GM19043 (cell line): ENCODE data around the gene ZNF317.
"Not testable (repeated sequence)": the region's sequence is repeated elsewhere in the genome, so short reads cannot be mapped to it uniquely, and the experiment has no call there.

ENCODE experiments used
- ATAC-seq: cut with Tn5 transposase; IDR thresholded peaks from one replicate; pipeline ENCODE4 v1.9.1; 2021; ENCODE audit warnings: low read depth; ENCODE audit not compliant: unreplicated experiment

Gene ZNF317

DNA sequence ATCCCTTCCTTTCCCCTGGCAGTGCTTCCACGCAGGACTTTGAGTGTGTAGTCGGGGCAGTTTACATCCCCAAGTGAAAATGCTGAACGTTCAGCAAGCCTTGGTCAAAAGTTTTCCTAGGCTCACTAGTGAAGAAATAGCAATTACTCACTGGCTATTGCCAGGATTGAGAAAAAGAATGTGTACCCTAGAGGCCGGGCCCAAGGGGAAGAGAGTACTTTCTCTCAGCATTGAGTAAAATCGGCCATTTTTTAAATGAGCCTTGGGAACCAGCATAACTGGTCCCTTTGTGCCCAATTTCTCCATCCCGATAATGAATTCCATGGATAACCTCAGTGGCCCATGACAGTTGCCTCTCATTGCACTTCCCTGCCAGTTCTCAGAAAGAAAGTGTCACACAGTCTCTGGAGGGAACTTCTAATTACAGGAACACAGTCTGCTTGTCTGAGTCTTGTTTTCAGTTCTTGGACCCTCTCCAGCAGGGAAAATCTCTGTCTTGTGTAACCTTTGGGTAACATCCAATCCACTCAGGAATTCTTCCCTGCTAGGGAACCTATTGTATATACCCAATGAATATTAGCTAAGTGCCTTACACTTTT lies 31.3 kb downstream of the ZNF317 start:
- no peak for ATAC-seq

DNA sequence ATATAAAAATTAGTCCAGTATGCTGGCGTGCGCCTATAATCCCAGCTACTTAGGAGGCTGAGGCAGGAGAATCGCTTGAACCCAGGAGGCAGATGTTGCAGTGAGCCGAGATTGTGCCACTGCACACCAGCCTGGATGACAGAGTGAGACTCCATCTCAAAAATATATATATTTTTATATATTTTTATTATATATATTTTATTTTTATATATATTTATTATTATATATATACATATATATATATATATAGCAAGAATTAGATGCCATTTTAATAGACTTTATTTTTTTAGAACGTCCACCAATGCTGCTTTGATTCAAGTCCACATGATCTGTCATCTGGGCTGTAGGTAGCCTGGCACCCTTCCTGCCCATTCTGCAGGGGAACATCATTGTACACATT lies 35.1 kb downstream of the ZNF317 start:
- no peak for ATAC-seq

DNA sequence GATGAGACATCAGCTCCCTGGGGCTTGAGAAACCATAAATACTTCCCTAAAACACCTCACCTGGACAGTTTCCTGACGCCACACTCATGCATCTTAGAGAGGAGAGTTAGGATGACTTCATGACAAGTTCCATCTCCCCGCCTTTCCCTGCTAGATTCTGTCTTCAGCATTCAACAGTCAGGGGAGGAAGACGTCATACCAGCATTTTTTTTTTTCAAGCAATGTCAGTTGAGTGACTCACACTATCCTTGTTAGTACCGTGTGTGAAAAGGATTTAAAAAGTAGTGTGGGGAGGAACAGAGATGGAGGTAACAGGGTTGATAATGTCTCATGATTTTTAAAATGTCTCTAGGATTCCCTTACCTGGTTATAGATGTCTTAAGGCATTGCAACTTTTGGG lies 38.7 kb downstream of the ZNF317 start, which contains the start of gene OR7D2:
OR7D2 (plus strand) TSS at position 79 of the 400 bp plus-strand sequence. CDS start 6,803 bp downstream, outside the sequence.
- ATAC-seq, result no peak

DNA sequence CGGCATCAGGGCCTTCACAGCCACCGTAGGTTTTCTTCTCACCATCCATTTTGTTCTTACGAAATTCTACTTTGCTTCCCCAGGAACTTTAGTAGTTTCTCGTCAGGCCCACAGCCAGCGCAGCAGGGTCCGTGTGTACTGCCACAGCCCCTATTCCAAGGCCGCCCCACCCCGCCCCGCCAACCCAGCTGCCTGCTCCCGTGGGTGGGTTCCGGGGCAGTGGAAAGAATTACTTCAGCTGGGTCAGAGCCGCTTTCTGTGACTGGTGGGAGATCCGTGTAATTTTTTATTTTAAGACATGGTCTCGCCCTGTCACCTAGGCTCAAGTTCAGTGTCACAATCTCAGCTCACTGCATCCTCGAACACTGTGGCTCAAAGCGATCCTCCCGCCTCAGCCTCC lies 42.8 kb downstream of the ZNF317 start:
- no peak for ATAC-seq

DNA sequence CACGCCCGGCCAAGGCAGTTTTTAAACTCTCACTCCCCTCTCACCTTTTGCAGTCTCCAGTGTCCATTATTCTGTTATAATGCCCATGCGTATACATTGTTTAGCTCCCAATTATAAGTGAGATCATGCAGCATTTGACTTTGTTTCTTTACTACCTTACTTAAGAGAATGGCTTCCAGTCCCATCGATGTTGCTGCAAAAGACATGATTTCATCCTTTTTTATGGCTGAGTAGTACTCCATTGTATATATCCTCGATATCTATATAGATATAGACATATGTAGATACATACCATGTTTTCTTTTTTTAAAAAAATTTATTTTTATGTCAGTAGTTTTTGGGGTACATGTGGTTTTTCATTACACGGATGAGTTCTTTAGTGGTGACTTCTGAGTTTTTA lies 47.0 kb downstream of the ZNF317 start:
- no peak for ATAC-seq

DNA sequence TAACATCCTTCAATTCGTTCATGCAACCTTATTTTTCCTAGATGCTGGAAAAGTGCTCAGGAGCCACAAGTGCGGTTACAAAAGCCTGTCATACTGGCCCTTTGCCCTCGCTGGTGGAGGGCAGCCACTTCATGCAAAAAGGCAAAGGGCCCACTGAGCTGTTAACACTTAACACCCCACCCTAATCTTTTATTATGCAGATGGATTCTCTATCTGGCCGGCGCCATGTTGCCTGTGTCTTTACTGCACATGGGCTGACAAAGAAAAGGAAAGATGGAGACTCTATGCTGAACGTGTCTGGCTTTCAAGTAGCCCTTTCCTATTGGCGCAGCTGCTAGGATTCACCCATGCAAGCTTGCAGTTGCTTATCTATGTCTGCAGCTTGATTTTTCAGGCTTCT lies 49.3 kb downstream of the ZNF317 start:
- no peak for ATAC-seq

DNA sequence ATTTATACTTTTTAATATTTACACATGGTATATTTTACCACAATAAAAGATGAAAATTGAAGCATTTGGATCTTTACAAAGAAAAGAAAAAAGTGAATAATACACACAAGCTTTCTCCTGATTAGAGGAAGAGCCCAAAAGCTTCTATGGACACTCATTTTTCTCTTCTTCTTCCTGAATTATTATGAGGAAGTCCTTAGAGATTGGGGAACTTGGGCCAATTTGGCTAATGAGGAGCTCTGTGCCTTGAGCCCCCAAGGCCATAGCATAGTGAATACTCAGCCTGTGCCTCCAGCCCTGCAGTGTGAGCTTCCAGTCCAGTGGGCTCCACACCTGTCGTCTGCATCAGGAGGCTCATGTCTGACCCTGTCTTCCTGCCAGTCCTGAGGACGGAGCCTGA lies 57.8 kb downstream of the ZNF317 start:
- not testable (repeated sequence) for ATAC-seq

DNA sequence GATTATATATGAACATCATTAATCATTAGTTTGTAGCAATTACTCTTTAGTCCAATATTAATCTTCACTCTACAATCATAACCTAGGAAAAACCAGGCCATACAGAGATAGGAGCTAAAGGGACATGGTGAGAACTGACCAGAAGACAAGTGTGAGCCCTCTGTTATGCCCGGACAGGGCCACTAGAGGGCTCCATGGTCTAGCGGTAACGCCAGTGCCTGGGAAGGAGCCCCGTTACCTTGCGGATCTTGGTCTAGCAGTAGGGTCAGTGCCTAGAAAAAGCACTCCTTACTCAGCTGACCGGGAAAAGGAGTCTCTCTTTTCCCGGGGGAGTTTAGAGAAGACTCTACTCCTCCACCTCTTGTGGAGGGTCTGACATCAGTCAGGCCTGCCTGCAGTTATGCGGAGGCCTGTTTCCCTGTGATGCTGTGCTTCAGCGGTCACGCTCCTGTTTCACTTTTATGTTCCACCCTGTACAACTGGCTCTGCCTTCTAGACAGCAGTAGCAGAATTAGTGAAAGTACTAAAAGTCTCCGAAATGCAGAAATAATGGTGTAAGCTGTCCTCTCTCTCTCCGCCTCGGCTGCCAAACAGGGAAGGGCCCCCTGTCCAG lies 65.4 kb downstream of the ZNF317 start:
- ATAC-seq, result no peak
